Colonic mucosa (tissue), 4 donors: ENCODE results near the gene CSPG5. TPM values are rescaled to one million over a fixed set of nuclear protein-coding genes. Genes with fewer than 3 reads are reported as not detected.

Experiments used
- DNase-seq: peaks from one replicate; pipeline ENCODE4 v3.0.0-alpha.2; 2020
- H3K27ac ChIP-seq: fragments of 200-600 bp; one replicate; pipeline ENCODE4 v1.8.0; 2021
- H3K27me3 ChIP-seq: fragments of 200-600 bp; one replicate; pipeline ENCODE4 v1.8.0; 2021
- H3K36me3 ChIP-seq: fragments of 200-600 bp; one replicate; pipeline ENCODE4 v1.8.0; 2021
- H3K4me1 ChIP-seq: fragments of 200-600 bp; one replicate; pipeline ENCODE4 v1.8.0; 2021; ENCODE audit warnings: mild to moderate bottlenecking
- H3K4me3 ChIP-seq: fragments of 200-600 bp; one replicate; pipeline ENCODE4 v1.8.0; 2021
- H3K9ac ChIP-seq, 2 donors: one replicate each; pipeline ENCODE4 v1.7.0; 2013; ENCODE audit warnings: control low read depth in 2 of 2, low read depth in 2 of 2, low read length in 2 of 2
- H3K9me3 ChIP-seq: fragments of 200-600 bp; one replicate; pipeline ENCODE4 v1.8.0; 2021
- CTCF ChIP-seq: fragments of 200-600 bp; IDR thresholded peaks from one replicate; pipeline ENCODE4 v1.8.0; 2022; ENCODE audit warnings: antibody characterized with exemption, mild to moderate bottlenecking
- intact Hi-C: fragments of 100-400 bp; cut with DNase I; formaldehyde crosslinking; loops from one replicate; pipeline ENCODE4 v1.14.1; 2022
- total RNA-seq, 2 donors: library from RNA; stranded (reverse); fragmentation: NEBNext Ultra II Directional in 1 of 2; extraction: Animal tissue kit (Norgen Biotek cat#: 25700) in 1 of 2; gene quantifications; one replicate each; pipeline ENCODE4 v1.2.1, GENCODE V29; 2021
- donor health status: healthy.
- donor health status: DM: no; HTN: no; CAD: no.
- donor health status: DM: no; HTN: no; CAD: no.

The CSPG5 gene
- total RNA-seq, 2 donors from 2014 or later, result 0.66 to 0.74 TPM

GRCh38 chr3:47525617-47526016 lies 53.0 kb downstream of the CSPG5 start:
- Histone ChIP-seq H3K9me3 (no peaks in the 10 kb centered on the region), H3K4me1 (peaks cover 4% of the 10 kb centered on the region), H3K27me3 (no peaks in the 10 kb centered on the region), H3K9ac (no peak overlapping the region), H3K36me3 (no peaks in the 10 kb centered on the region), H3K27ac (no peak overlapping the region), H3K4me3 (no peak overlapping the region)
- no peak for TF ChIP-seq CTCF
- intact Hi-C loops, result no loop called here
- no peak for DNase-seq

GRCh38 chr3:47523310-47524073 lies 55.2 kb downstream of the CSPG5 start:
- no peak for TF ChIP-seq CTCF
- Histone ChIP-seq H3K27me3 (no peaks in the 10 kb centered on the region), H3K4me1 (peaks cover 4% of the 10 kb centered on the region), H3K36me3 (no peaks in the 10 kb centered on the region), H3K27ac (no peak overlapping the region), H3K9me3 (no peaks in the 10 kb centered on the region), H3K4me3 (no peak overlapping the region), H3K9ac (no peak overlapping the region)
- intact Hi-C loops, result loop anchor here (2.0 kb wide), 1 partner anchor 265 kb away; no protein-coding TSS in a partner anchor
- DNase-seq, result no peak

- intact Hi-C loops, result loop anchor here (2.0 kb wide), 1 partner anchor 266 kb away; no protein-coding TSS in a partner anchor
- no peak overlapping the region for H3K9ac ChIP-seq
- H3K27me3 ChIP-seq, result no peaks in the 10 kb centered on the region
- peaks cover 4% of the 10 kb centered on the region for H3K4me1 ChIP-seq
- no peaks in the 10 kb centered on the region for H3K36me3 ChIP-seq
- TF ChIP-seq CTCF, result peak; percentile 84
- H3K4me3 ChIP-seq, result no peak overlapping the region
- DNase-seq, result peak; percentile 87
- H3K9me3 ChIP-seq, result no peaks in the 10 kb centered on the region
- H3K27ac ChIP-seq, result no peak overlapping the region
Measured at GRCh38 chr3:47522082-47522987, 56.3 kb downstream of the CSPG5 start.

GRCh38 chr3:47520756-47521155 lies 57.9 kb downstream of the CSPG5 start:
- H3K27me3 ChIP-seq, result no peaks in the 10 kb centered on the region
- H3K36me3 ChIP-seq, result no peaks in the 10 kb centered on the region
- no peak overlapping the region for H3K4me3 ChIP-seq
- no peak overlapping the region for H3K27ac ChIP-seq
- no peak for DNase-seq
- H3K9ac ChIP-seq, result no peak overlapping the region
- no peaks in the 10 kb centered on the region for H3K9me3 ChIP-seq
- peaks cover 4% of the 10 kb centered on the region for H3K4me1 ChIP-seq
- intact Hi-C loops, result no loop called here
- no peak for TF ChIP-seq CTCF

- no peaks in the 10 kb centered on the region for H3K36me3 ChIP-seq
- TF ChIP-seq CTCF, result no peak
- intact Hi-C loops, result no loop called here
- no peak overlapping the region for H3K27ac ChIP-seq
- H3K4me3 ChIP-seq, result no peak overlapping the region
- H3K4me1 ChIP-seq, result peaks cover 4% of the 10 kb centered on the region
- H3K27me3 ChIP-seq, result no peaks in the 10 kb centered on the region
- DNase-seq, result no peak
- no peak overlapping the region for H3K9ac ChIP-seq
- no peaks in the 10 kb centered on the region for H3K9me3 ChIP-seq
Measured at GRCh38 chr3:47517937-47518336, 60.7 kb downstream of the CSPG5 start.
